C1 segment of cervical spinal cord (tissue), 14 donors: ENCODE measurements around the gene IGF2BP2.
"Not testable (repeated sequence)": the region's sequence is repeated elsewhere in the genome, so short reads cannot be mapped to it uniquely, and the experiment has no call there.

Experiments used
- DNase-seq, 14 donors: peaks; one replicate each; lab custom pipeline; 2025; lab: John Stamatoyannopoulos, UW

The IGF2BP2 gene

DNA sequence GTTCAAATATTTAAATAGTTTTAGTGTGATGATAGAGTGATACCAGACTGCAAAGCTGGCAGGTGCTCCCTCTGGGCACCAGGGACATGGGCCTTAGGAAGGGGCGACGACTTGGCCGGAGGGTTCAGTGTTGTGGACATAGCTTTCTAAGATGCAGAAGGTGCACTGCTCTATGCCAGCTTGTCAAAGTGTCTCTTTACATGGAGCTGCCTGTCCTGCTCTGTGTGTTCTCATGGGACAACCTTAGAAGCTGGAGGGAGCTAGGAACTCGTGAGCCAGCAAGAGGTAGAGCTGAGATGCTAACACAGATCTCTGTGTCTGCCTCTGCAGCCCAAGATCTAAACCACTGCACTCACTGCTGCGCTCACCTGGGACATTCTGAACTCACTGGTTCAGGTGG is 160.9 kb downstream of the IGF2BP2 start:
- no peak for DNase-seq

DNA sequence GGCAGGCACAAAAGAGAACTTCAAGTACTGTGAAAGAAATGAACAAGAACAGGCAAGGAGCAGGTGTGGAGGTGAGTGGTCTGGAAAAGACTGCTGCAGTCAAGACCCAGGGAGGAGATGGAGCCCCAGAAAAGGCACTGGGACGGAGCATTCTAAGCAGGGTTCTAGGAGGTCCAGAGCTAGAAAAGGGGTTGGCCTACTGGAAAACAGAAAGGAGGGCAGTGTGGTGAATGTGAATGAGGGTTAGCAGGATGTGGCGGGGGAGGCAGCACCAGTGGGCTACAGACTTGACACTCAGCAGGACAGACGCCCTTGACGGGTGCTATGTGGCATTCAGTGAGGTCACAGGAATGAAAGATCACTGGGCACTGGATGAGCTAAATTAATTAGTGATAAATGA is 163.1 kb downstream of the IGF2BP2 start:
- DNase-seq: no peak

DNA sequence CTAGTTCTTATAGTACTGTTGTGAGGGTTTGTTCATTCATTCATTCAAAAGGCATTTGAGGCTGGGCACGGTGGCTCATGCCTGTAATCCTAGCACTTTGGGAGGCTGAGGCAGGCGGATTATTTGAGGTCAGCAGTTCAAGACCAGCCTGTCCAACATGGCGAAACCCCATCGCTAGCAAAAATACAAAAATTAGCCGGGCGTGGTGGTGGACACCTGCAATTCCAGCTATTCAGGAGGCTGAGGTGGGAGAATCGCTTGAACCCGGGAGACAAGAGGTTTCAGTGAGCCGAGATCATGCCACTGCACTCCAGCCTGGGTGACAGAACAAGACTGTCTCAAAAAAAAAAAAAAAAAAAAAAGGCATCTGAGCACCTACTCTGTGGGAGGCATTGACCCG is 163.5 kb downstream of the IGF2BP2 start:
- not testable (repeated sequence) for DNase-seq

DNA sequence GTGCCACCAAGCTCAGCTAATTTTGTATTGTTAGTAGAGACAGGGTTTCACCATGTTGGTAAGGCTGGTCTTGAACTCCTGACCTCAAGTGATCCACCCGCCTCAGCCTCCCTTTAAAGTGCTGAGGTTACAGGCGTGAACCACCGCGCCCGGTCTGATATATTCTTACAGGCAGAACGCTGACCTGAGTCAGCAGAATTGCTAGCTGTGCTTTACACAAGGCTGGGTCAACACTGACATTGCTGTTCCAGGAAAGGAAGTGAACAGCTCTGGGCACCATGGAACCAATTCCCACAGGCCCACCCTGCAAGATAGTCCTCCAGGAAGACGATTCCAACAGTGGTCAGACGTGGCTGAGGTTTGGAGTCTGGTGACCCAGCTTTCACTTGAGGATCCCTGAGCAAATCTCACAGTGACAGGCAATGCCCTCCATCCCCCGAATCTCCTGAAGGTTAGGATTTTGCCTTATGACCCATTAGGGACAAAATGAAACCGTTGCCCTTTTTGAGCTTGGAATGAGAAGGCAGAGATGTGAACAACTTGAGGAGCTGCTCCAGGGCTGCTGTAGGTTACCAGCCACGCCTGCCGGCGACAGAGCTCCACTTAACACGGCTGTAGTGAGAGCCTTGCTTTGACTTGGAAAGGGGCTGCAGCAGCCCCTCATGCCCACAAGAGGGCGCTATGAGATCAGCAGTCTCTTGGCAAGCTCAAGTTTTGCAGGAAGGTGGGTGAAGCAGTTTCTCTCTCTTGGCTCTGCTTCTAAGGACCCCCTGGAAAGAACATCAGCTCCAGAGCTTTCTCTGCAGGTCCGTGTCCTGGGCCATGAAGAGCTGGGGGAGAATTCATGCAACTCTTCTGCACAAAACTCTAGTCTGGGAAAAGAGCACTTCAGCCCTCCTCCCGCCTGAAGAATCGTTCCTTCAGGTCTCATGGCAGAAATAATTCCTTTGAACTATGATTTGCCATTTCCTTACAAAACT is 164.6 kb downstream of the IGF2BP2 start:
- DNase-seq: peak in 12 of 14 donors; percentile 13 to 64 (median 47)

DNA sequence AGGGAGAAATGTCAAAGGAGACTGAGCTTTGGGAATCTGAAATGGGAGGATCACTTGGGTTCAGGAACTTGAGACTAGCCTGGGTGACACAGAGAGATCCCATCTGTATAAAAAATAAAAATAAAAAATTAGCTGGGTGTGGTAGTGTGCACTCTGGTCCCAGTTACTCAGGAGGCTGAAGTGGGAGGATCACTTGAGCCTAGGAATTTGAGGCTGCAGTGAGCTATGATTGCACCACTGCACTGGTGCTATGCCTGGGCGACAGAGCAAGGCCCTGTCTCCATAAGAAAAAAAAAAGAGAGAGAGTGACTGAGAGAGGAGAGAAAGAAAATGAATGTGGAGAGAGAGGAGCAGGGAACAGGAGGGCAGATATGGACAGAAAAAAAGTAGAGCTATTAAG is 165.9 kb downstream of the IGF2BP2 start:
- DNase-seq: no peak

DNA sequence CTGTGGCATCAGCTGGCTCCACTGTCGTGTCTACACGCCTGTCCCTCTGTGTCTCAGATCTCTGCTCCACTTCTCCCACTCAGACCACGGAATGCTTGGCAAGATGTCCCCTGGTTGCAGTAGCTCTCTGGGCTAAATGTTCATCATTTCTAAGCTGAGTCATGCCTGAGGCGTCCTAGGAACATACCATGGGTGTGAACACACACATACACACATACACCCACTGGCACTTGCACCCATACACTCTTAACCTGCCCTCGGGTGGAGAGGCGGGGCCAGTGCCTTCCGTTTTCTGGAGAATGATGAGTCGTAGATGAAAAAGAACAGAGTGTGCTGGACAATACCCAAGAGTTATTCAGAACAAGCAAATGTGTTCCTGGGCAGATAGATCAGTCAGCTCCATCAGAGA is 166.3 kb downstream of the IGF2BP2 start:
- no peak for DNase-seq

DNA sequence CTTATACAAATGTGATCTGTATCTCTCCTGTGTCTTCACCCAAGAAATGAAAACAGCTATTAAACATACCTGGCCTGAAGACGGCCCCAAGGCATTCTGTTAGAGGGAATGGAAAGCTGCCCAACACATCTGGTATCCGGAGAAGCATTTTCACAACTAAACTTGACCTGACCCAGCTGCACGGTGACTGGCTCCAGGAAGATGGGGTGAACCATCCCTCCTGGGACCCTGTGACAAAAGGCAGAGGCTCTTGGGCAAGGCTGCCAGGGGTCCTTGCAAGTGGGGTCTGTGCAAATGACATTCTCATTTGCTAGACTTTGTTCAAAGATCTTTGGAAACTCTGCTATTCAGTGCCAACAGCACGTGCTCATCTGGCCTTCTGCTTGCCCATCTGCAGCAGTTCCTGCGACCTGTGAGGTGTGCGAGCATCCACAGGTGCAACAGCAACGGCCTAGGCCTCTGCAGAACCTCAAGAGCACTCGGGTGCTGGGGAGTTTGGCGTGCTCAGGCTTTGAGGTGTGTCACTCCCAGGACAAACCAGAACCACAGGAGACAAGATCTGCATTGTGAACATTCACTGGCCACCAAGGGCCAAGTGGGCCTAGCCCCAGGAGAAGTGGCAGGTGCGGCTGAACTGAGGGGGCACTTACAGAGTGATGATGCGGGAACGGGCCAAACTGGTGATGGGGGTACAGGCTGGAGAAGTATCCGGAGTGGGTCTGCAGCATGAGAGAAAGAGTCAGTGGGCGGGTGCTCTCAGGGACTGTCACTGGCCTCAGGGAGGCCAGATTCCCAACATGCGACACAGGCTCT is 166.9 kb downstream of the IGF2BP2 start:
- DNase-seq: no peak

DNA sequence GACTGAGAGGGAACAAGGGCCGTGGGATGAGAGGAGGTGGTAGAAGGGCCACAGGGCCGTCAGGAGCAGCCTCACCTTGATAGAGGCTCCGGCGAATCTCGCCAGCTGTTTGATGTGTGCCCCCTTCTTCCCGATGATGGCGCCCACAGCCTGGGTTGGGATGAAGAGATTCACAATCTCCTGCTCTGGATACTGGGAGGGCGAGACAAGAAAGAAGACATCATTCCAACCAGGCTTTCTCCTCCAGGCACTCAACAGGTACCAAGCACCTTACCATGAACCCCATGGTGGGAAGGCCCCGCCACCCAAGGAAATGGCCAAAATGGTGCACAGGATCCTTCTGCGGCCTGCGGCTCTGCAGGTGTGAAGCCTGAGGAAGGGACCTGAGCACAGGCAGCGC is 167.6 kb downstream of the IGF2BP2 start:
- DNase-seq: no peak

DNA sequence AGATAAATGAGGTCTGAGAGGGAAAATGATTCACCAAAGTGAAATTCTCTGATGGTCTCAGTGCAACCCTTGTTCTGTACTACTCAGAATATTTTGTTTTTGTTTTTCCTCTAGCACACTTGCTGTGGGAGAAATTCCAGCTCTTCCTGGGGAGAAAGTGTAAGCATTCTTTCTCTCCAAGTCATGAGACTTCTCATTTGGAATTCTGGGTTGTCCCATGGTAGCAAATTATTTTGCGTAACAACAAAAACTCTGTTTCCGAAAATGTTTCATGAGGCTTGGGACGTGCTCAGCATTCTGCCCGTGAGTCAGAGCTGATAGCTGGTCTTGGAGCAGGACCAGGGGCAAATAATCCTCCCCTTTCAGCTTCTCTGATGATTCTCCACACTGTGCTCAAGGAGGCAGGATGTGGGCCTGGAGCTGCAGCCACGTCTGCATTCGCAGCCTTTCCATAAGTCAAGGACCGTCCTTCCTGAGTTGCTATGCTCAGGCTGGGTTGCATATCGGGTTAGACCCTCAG is 168.5 kb downstream of the IGF2BP2 start:
- DNase-seq: peak in 3 of 14 donors; percentile 5 to 32 (median 17)

DNA sequence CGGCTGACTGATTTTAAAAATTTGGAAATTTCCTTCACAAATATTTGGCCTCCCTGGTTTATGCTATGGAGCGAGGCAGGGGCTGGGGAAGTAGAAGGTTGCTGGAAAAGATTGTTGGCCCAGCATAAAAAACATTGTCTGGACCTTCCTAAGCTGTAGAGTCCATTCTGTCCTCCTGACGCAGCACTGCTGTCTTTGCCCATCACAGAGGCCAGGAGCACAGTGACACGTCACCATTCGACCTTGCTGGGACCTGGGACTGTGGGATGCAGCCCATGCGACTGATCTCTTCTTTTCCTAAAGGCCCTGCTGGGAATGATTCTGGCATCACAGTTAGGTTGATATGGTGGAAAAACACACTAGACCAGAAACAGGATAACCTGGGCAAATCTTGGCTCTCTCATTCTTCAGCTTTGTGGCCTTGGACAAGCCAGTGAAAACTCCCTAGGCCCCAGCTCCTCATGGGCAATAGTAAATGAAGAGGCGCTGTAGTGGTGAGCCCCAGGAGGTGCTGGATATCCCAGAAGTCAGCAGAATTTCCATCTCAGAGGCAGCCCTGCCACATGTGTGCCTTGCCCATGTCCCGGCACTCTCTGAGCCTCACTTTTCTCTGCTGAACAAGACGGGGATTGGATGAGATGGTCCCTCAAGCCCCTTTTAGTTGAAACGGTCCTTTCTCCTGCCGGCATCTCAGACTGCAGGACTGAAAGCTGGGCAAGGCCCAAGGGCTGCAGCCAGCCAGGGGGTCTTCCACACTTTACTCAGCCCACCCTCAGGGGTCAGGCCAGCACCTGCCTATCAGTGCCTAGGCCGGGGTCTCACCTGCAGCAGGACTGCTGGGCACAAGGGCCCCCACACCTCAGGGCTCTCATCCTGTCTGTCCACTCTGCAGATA is 169.2 kb downstream of the IGF2BP2 start:
- DNase-seq: no peak

DNA sequence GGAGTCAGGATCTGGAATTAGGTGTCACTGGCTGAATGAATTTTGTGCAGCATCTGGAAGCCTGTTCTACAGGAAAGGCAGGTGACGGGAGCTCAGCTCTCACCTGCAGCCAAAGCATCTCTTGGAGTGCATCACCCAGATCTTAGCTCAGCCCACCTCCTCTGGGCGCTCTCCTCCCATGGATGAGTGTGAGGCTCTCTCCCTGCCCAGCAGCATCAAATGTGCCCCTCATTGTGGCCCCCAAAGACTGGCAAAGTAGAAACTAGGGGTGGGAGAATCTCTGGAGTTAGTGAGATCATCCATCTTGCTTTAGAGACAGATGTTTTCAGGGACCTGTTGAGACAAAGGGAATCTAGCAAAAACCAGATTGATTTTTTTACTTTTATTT is 170.1 kb downstream of the IGF2BP2 start:
- DNase-seq: no peak

DNA sequence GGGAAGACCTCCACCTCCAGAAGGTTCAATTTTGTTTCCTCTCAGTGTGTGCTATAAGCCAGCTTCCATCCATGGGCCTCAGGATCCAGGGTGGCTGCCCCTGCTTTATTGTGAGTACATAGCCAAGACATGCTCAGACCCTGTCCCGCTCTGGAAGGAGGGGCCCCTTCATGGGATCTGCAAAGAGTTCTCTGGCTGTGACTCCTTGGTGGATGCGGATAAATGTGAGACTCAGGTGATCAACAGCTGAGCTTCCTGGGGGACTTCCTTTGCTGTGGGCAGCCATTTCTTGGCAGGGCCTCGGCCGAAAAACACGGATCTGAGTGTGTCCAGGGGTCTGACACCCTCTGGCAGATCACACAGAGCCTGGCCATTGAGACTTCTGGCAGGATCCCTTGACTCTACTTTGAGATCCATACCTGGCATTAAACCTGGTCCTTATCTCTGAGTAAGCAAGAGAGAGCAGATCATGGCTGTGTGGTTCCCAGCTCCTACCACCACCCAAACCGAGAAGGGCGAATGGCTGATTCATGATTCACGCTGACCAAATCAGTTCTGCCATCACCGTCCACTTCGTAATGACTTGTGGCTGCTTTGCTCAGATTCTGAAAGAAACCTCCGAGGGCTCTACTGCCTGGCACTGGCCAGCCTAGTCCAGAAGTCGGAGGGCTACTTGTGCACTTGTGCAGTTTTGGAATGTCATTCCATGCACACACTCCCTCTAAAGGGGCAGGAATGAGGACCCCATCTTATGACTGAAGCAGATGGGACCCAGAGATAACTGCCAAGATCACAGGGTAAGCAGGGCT is 170.7 kb downstream of the IGF2BP2 start:
- no peak for DNase-seq

DNA sequence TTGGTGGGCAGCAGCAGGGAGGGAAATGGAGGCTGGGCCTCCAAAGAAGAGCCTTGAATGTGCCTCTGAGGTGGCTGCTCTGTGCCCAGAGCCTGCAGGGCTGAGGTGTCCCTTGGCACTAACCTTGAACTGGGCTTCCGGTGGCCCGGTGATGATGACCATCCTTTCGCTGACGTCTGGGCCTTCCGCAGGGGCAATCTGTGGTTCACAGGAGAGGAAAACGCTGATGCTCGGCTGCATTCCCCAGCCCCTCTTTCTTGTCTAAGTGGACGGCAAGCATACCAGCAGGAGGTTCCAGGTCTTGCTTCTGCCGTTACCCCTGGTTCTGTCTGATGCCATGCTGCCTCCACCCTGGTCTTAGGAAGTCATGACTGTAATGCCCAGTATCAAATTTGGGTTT is 172.9 kb downstream of the IGF2BP2 start:
- no peak for DNase-seq

DNA sequence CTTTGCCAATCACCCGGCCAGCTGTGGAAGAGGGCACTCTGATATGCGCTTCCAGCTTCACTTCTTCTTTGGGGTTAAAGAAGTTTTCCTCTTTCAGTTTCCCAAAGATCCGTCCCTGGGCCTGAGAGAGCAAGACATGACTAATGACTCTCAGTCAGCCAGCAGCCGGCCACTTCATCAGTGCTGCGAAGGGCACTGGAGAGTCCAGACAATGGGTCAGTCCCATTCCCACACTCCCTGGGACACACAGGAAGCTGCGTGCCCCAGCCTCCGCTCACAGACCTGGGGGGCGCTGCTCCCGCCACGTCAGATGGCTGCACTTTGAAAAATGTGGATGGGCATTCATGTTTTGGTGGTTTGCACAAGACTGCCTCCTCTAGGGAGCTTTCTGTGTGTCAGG is 175.4 kb downstream of the IGF2BP2 start:
- no peak for DNase-seq

DNA sequence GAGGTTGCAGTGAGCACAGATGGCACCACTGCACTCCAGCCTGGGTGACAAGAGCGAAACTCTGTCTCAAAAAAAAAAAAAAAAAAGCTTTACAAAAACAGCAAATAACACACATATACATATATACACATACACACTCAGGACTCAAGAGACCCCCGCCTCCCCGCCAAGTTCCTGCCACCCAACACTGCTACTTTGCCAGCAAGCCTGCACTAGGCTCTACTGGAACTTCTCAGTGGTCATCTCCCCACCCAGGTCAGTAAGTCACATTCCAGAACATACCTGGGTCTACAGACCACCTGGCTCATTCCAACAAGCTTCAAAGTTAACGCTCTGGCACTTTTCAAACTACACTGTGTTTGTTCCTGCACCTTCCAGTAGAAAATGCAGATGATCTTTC is 176.4 kb downstream of the IGF2BP2 start:
- DNase-seq: no peak

DNA sequence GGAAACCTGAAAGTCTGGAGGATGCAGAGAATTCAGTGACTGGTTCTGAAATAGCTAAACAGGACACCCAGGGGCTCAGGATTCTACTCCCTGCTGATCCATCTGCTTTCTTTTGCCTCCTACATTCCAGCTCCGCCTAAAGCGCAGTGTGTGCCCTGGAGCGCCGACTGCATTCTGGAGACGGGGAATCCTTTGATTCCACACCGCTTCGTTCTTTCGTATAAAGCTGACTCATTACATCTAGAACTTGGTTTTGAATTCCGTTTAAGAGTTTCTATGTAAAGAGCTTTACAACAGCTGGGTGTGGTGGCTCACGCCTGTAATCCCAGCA is 177.0 kb downstream of the IGF2BP2 start:
- no peak for DNase-seq

DNA sequence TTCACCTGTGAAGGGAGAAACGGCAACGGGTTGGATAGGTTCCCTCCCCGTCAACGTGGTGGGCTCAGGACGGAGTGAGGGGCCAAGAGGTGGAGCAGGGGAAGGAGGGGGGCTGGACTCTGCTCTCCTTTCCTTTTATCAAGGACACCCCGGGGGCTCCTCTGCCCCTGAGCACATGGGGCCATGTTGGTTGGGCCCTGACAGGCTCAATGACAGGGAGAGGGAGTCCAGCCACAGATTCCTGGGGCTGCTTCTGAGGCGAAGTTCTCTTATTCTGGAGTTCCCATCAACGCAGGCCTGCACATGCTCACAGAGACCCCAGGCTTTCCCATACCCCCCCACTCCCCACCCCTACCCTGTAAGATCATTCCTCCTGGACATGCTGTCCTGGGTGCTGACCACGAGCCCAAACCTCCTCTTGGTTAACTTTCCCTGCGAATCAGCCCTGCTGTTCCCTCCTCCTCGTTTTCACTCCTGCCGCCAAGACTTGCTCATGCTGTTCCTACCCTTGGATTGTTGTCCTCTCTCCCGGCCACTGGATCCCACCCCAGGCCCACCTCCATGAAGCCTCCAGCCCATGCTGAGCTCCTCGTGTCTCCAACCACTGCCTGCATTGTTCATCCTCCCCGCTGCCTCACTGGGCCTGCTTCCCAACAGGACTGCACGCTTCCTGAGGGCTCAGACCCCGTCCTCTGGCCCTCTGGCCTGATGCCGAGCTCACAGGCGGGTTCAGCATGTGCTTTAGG is 177.5 kb downstream of the IGF2BP2 start:
- DNase-seq: no peak

DNA sequence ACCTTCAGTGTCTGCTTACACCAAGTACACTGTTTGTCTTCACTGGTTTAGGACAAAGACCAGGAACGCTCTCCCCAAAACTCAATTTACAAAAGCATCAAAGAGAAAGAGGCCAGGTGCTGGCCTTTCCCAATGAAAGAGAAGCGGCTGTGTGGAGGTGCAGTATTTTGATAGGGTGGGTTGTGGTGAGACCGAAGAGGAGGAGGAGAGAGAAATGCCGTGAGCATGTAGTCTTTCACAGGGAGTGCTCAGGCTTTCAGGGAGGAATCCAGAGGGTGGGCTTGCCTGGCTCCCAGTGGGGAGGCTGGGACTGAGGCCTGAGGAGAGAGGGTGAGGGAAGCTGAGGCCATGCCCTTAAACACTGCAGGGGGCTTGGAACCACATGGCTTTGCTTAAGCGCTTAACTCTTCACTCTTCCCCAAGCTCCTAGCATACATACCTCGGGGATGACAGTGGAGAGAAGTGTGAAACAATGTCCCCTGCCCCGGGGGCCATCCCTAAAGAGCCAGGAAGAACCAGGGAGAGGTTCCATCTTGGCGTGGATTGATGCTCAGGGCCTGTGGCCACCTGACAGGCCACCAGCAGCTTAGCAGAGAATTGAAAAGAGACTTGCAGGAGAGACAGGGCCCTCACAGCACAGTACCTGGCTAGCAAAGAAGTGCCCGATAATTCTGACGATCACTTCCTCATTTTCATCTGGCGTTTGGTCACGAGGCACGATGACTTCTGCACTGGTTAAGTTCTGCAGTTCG is 178.3 kb downstream of the IGF2BP2 start:
- no peak for DNase-seq
